NCI-H345 treated with DMSO at 0.1 percent for 48 hours (cell line): ENCODE data around the gene SLC29A3.

Source experiments
- DNase-seq: peaks from one replicate; lab custom pipeline; 2025; ENCODE audit not compliant: unreplicated experiment; lab: John Stamatoyannopoulos, UW

SLC29A3 gene

GRCh38 chr10:71300555-71301370, 18.3 kb upstream of the SLC29A3 start:
- DNase-seq = no peak

GRCh38 chr10:71301371-71301916, 17.6 kb upstream of the SLC29A3 start:
- DNase-seq = no peak

- DNase-seq = no peak
These were observed 16.6 kb upstream of the SLC29A3 start for GRCh38 chr10:71302451-71302850.

DNA sequence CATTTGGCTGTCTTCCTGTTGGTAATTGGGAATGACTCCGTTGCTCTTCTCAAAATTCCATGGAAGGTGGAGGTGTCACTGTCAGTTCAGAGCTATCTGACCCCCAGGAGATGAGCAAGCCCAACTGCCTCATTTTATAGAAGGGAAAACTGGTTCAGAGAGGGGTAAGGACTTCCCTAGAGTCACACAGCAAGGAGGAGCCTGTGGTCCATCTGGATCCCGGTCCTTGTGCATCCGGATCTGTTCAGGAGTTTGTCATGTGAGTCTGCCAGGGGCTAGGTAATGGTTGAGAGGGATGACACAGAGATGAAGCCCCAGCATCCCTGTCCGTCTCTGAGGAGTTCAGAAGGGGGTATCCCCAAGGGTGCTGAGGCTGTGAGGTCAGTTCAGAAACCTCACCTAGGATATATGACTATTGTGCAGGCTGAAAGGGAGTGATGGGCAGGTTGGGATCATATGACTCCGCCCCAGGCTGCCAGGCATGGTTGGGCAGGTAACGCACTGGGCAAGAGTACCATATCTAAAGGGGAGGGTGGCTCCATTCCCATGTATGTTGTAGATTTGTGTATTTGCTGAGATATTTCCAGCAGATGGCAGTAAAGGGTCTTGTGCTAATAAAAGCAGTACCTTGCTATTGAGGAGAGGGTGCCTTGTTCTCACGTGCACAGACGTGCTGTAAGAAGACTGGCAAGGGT, 16.0 kb upstream of the SLC29A3 start:
- peak; percentile 38 for DNase-seq

GRCh38 chr10:71303569-71303907, 15.5 kb upstream of the SLC29A3 start:
- no peak for DNase-seq

- no peak for DNase-seq
These were observed 14.1 kb upstream of the SLC29A3 start for GRCh38 chr10:71304914-71305313.

DNA sequence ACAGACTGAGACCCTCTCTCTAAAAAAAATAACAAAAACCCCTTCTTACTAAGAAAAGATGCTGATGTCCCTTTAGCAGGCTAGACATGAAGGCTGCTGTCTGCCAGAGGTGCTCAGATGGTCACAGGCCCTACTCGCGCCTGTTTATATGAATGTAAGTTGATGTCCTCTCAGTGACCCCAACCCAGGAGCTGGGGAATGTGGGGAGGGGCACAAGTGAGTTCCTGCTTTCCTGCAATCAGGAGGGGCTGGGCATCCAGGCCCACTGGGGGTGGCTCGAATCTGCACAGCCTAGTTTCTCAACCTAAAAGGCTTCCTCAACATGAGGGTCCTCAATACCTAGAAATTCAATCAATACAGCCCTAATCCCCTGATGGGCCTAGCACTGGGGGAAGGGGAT, 12.1 kb upstream of the SLC29A3 start:
- DNase-seq = no peak

- no peak for DNase-seq
These were observed 11.5 kb upstream of the SLC29A3 start for GRCh38 chr10:71307469-71308085.

- DNase-seq = no peak
These were observed 10.8 kb upstream of the SLC29A3 start for GRCh38 chr10:71308244-71308643.

- no peak for DNase-seq
These were observed 10.1 kb upstream of the SLC29A3 start for GRCh38 chr10:71308985-71309384.

GRCh38 chr10:71309919-71310318, 9.1 kb upstream of the SLC29A3 start:
- no peak for DNase-seq

DNA sequence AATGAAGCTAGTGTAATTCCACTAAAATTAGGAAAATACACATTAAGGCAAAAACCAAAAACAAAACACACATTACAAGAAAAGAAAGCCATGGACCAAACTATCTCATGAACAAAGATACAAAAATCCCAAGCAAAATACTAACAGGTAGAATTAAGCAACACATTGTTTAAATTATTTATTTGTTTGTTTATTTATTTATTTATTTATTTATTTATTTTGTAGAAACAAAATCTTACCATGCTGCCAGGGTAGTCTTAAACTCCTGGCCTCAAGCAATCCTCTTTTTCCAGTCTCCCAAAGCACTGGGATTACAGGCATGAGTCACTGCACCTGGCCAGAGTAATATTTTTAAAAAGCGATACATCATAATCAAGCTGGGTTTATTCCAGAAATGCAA, 6.8 kb upstream of the SLC29A3 start:
- DNase-seq = no peak

DNA sequence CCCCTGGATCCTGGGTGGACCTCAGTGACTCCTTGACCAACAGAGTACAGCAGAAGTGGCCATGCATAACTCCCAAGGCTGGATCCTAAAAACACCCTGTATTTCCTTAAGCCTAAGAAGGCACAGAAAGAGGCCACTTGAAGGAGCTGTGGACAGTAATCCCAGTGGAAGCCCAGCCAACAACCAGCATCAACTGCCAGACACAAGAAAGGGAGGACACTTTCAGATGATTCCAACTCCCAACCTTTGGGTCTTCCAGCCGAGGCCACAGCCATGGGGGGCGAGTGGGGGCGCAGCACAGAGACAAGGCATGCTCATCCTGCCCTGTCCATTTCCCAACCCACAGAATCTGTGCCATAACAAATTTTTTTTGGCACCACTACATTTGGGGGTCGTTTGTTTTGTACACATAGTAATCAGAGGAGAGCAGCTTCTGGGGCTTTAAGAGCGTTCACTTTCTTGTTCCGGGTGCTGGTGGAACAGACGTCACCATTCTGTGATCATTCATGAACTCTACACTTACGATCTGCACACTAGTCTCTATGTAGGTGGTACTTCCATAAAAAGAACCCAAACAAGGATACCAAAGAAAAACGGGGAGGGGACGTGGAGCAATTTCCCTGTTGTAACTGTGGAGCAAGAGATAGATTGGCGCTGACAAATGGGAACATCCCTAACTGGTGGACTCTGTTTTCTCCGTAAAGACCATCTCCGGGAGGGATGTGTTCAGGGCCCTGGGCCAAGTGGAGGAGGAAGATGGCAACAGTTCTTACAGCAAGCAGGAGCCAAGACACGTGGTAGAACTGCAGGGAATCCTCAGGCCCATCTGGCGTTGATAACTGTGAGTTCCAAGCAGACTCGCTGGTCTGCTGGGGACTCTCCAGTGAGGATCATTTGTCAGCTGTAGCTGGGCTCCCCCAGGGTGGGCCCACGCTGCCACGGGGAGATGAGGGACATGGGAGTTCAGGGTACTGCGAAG, 6.0 kb upstream of the SLC29A3 start:
- no peak for DNase-seq

- DNase-seq = no peak
These were observed 4.9 kb upstream of the SLC29A3 start for GRCh38 chr10:71314028-71314693.

GRCh38 chr10:71314694-71315225, 4.3 kb upstream of the SLC29A3 start:
- DNase-seq = no peak

- no peak for DNase-seq
These were observed 2.8 kb upstream of the SLC29A3 start for GRCh38 chr10:71316056-71316785.

- no peak for DNase-seq
These were observed 2.3 kb upstream of the SLC29A3 start for GRCh38 chr10:71316786-71317160.

DNA sequence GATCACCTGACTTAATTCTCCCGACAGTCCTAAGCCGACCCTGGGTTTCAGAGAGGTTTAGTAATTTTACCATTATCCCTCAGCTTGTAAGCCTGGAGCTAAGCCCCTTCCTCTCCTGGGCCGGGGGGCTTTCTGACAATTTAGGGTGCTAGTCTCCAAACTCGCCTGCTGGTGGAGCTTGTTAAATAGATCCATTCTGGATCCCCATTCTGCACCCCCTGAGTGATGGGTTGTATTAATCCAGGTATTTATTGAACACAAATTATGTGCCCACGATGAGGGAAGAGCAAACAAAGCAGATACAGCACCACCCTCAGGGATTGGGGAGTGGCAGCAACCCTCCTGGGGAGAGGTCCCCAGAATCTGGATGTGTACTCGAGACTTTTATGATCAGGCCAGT, 1.3 kb upstream of the SLC29A3 start:
- no peak for DNase-seq

DNA sequence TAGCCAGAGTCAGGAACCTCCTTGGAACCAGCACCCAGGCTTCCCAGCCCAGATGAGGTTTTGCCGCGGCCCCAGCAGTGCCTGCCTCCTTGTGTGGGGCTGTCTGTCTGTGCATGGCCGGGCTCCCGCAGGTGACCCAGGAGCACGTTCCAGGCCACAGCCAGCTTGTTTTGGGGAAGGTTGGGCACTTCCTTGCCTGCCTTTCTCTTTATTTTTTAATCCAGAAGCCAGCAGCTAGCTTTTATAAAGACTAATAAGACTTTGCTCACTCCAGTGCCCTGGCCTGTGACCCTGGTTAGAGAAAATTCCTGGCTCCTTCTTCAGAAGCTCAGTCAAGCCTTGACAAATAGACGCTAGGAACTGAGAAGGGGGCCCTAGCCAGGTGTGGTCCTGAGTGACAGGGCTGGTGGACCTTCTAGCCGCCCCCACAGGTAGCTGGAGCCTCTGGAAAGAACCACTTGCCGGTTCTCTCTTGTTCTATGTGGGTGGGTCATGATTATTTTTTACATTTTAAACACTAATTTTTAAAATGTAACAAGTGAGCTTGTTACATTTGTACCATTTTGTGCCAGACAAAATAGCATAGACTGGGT, 837 bp downstream of the SLC29A3 start:
- no peak for DNase-seq
